ENCODE measurements around the gene DCXR. TPM values are rescaled to one million over a fixed set of nuclear protein-coding genes. Genes with fewer than 3 reads are reported as not detected.

Gene DCXR
- total and polyA plus RNA-seq, 2 donors, result 71.2 to 101 TPM

DNA sequence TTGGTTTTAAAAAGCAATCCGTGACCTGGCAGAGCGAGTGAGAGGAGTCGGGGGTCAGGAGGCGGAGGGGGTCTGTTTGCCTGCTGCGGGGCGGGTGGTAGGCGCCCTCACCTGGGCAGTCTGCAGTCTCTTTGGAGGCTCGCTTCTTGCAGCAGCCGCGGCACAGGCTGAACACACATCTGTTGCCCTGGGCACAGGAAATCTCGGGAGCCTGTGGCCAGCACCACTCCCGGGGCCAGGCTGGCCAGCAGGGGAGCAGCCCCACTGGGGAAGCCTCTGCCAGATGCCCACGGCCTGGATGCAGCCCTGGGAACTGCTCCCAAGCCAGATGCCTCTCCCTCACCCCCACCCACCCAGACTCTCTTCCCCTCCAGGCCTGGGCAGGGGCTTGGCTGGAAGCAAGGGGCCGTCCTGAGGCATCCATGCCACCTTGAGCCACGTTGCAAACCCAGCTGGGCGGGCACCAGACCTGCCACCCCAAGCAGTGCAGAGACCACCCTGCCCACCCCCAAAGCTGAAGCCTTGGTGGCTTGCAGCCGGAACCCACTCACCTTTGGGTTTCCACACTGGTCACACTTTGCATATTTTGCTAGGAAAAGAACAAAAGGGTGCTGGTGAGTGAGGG lies 20.8 kb upstream of the DCXR start:
- Histone ChIP-seq H3K4me3 (ENCODE audit: low read length in 2 of 2) (no peak overlapping the region), H3K27me3 (ENCODE audit: control insufficient read depth in 2 of 2, insufficient read depth in 1 of 2, low read length in 1 of 2) (no peaks in the 10 kb centered on the region), H3K27ac (ENCODE audit: low read depth in 1 of 2, low read length in 1 of 2) (no peak overlapping the region), H3K36me3 (ENCODE audit: control insufficient read depth in 2 of 2, insufficient read depth in 2 of 2, low read length in 1 of 2) (peaks cover 94 to 99% of the 10 kb centered on the region in 2 donors), H3K9me3 (ENCODE audit: control insufficient read depth in 2 of 2, insufficient read depth in 1 of 2, low read length in 1 of 2) (no peaks in the 10 kb centered on the region), H3K4me1 (ENCODE audit: control insufficient read depth in 2 of 2, insufficient read depth in 2 of 2, low read length in 2 of 2) (peaks cover 0 to 2% of the 10 kb centered on the region in 2 donors)
- DNase-seq (ENCODE audit: low read depth in 6 of 9, low spot score in 9 of 9), result no peak
- 94% methylated on average over 17 of the region's 17 CpGs for WGBS

GRCh38 chr17:82056729-82057621 lies 19.5 kb upstream of the DCXR start:
- 96% methylated on average over 29 of the region's 29 CpGs for WGBS
- H3K4me1 ChIP-seq (ENCODE audit: control insufficient read depth in 2 of 2, insufficient read depth in 2 of 2, low read length in 2 of 2), result peaks cover 10 to 14% of the 10 kb centered on the region in 2 donors
- no peaks in the 10 kb centered on the region for H3K27me3 ChIP-seq (ENCODE audit: control insufficient read depth in 2 of 2, insufficient read depth in 1 of 2, low read length in 1 of 2)
- peaks cover 81 to 86% of the 10 kb centered on the region in 2 donors for H3K36me3 ChIP-seq (ENCODE audit: control insufficient read depth in 2 of 2, insufficient read depth in 2 of 2, low read length in 1 of 2)
- no peak overlapping the region for H3K27ac ChIP-seq (ENCODE audit: low read depth in 1 of 2, low read length in 1 of 2)
- no peak overlapping the region for H3K4me3 ChIP-seq (ENCODE audit: low read length in 2 of 2)
- H3K9me3 ChIP-seq (ENCODE audit: control insufficient read depth in 2 of 2, insufficient read depth in 1 of 2, low read length in 1 of 2), result no peaks in the 10 kb centered on the region
- no peak for DNase-seq (ENCODE audit: low read depth in 6 of 9, low spot score in 9 of 9)

DNA sequence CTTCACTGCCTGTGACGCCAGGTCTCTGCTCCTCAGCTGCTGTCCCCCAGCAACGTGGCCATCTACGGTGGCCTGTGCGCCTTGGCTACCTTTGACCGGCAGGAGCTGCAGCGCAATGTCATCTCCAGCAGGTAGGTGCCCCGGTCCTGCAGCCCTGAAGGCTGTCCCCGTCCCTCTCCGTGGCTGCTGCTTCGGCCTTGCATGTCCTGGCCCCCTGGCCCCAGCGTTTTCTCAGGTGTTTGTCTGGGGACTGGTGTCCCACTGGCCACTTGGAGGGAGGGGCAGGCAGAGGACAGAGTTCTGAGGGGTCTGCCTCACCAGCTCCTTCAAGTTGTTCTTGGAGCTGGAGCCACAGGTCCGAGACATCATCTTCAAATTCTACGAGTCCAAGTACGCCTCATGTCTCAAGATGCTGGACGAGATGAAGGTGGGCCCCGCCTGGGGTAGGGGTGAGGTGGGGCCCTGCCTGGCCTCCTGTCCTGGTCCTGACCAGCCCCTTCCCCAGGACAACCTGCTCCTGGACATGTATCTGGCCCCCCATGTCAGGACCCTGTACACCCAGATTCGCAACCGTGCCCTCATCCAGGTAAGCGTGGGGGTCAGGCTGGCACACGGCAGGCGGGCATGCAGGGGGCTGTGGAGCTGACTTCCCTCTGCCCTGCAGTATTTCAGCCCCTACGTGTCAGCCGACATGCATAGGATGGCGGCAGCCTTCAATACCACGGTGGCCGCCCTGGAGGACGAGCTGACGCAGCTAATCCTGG lies 18.6 kb upstream of the DCXR start:
- DNase-seq (ENCODE audit: low read depth in 6 of 9, low spot score in 9 of 9), result no peak
- Histone ChIP-seq H3K27me3 (ENCODE audit: control insufficient read depth in 2 of 2, insufficient read depth in 1 of 2, low read length in 1 of 2) (no peaks in the 10 kb centered on the region), H3K4me3 (ENCODE audit: low read length in 2 of 2) (no peak overlapping the region), H3K36me3 (ENCODE audit: control insufficient read depth in 2 of 2, insufficient read depth in 2 of 2, low read length in 1 of 2) (peaks cover 74 to 79% of the 10 kb centered on the region in 2 donors), H3K4me1 (ENCODE audit: control insufficient read depth in 2 of 2, insufficient read depth in 2 of 2, low read length in 2 of 2) (peaks cover 11 to 14% of the 10 kb centered on the region in 2 donors), H3K9me3 (ENCODE audit: control insufficient read depth in 2 of 2, insufficient read depth in 1 of 2, low read length in 1 of 2) (no peaks in the 10 kb centered on the region), H3K27ac (ENCODE audit: low read depth in 1 of 2, low read length in 1 of 2) (no peak overlapping the region)
- WGBS, result 97% methylated on average over 28 of the region's 28 CpGs

- peaks cover 16 to 22% of the 10 kb centered on the region in 2 donors for H3K4me1 ChIP-seq (ENCODE audit: control insufficient read depth in 2 of 2, insufficient read depth in 2 of 2, low read length in 2 of 2)
- no peak overlapping the region for H3K27ac ChIP-seq (ENCODE audit: low read depth in 1 of 2, low read length in 1 of 2)
- H3K9me3 ChIP-seq (ENCODE audit: control insufficient read depth in 2 of 2, insufficient read depth in 1 of 2, low read length in 1 of 2), result no peaks in the 10 kb centered on the region
- no peaks in the 10 kb centered on the region for H3K27me3 ChIP-seq (ENCODE audit: control insufficient read depth in 2 of 2, insufficient read depth in 1 of 2, low read length in 1 of 2)
- 95% methylated on average over 26 of the region's 26 CpGs for whole genome bisulfite sequencing
- H3K4me3 ChIP-seq (ENCODE audit: low read length in 2 of 2), result no peak overlapping the region
- H3K36me3 ChIP-seq (ENCODE audit: control insufficient read depth in 2 of 2, insufficient read depth in 2 of 2, low read length in 1 of 2), result peaks cover 66 to 70% of the 10 kb centered on the region in 2 donors
- no peak for DNase-seq (ENCODE audit: low read depth in 6 of 9, low spot score in 9 of 9)
Measured at GRCh38 chr17:82055023-82055964, 17.8 kb upstream of the DCXR start.

- no peak for DNase-seq (ENCODE audit: low read depth in 6 of 9, low spot score in 9 of 9)
- 98% methylated on average over 38 of the region's 38 CpGs for WGBS
- Histone ChIP-seq H3K27ac (ENCODE audit: low read depth in 1 of 2, low read length in 1 of 2) (no peak overlapping the region), H3K4me1 (ENCODE audit: control insufficient read depth in 2 of 2, insufficient read depth in 2 of 2, low read length in 2 of 2) (peaks cover 16 to 22% of the 10 kb centered on the region in 2 donors), H3K4me3 (ENCODE audit: low read length in 2 of 2) (no peak overlapping the region), H3K36me3 (ENCODE audit: control insufficient read depth in 2 of 2, insufficient read depth in 2 of 2, low read length in 1 of 2) (peaks cover 61 to 67% of the 10 kb centered on the region in 2 donors), H3K9me3 (ENCODE audit: control insufficient read depth in 2 of 2, insufficient read depth in 1 of 2, low read length in 1 of 2) (no peaks in the 10 kb centered on the region), H3K27me3 (ENCODE audit: control insufficient read depth in 2 of 2, insufficient read depth in 1 of 2, low read length in 1 of 2) (no peaks in the 10 kb centered on the region)
Measured at GRCh38 chr17:82054351-82055022, 17.0 kb upstream of the DCXR start.

DNA sequence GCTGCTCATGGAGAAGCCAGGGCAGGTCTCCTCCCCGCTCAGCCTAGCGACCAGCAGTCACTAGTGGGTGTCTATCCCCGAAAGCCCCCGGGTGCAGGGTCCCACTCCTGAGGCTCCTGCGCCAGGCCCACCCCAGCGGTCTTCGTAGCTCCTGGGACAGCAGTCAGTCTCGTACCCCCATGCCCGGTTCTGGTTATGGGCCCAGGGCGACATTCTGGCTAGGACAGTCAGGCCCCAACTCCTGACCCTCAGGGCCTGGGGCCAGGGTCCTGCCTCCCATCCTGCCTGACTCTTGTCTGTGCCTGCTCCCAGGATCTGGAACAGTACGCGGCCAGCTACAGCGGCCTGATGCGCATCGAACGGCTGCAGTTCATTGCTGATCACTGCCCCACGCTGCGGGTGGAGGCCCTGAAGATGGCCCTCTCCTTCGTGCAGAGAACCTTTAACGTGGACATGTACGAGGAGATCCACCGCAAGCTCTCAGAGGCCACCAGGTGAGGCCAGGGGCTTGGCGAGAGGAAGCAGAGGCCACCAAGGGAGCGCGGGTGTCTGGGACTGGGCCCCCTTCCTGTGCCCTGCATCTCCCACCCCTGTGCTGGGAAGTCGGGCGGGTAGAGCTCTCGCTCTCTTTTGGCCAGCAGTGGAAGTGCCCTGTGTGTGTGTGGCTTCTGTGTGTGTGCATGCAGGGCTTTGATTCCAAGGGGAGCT lies 16.2 kb upstream of the DCXR start:
- H3K4me3 ChIP-seq (ENCODE audit: low read length in 2 of 2), result no peak overlapping the region

GRCh38 chr17:82053130-82053529 lies 15.6 kb upstream of the DCXR start:
- Histone ChIP-seq H3K27ac (ENCODE audit: low read depth in 1 of 2, low read length in 1 of 2) (no peak overlapping the region), H3K9me3 (ENCODE audit: control insufficient read depth in 2 of 2, insufficient read depth in 1 of 2, low read length in 1 of 2) (no peaks in the 10 kb centered on the region), H3K4me1 (ENCODE audit: control insufficient read depth in 2 of 2, insufficient read depth in 2 of 2, low read length in 2 of 2) (peaks cover 16 to 22% of the 10 kb centered on the region in 2 donors), H3K4me3 (ENCODE audit: low read length in 2 of 2) (no peak overlapping the region), H3K27me3 (ENCODE audit: control insufficient read depth in 2 of 2, insufficient read depth in 1 of 2, low read length in 1 of 2) (no peaks in the 10 kb centered on the region), H3K36me3 (ENCODE audit: control insufficient read depth in 2 of 2, insufficient read depth in 2 of 2, low read length in 1 of 2) (peaks cover 53 to 61% of the 10 kb centered on the region in 2 donors)
- DNase-seq (ENCODE audit: low read depth in 6 of 9, low spot score in 9 of 9), result no peak
- 97% methylated on average over 19 of the region's 19 CpGs for WGBS

More for the DNA sequence above, 16.2 kb upstream of the DCXR start:
- peaks cover 16 to 22% of the 10 kb centered on the region in 2 donors for H3K4me1 ChIP-seq (ENCODE audit: control insufficient read depth in 2 of 2, insufficient read depth in 2 of 2, low read length in 2 of 2)
- WGBS, result 98% methylated on average over 28 of the region's 28 CpGs
- no peak overlapping the region for H3K27ac ChIP-seq (ENCODE audit: low read depth in 1 of 2, low read length in 1 of 2)
- DNase-seq (ENCODE audit: low read depth in 6 of 9, low spot score in 9 of 9), result no peak
- H3K27me3 ChIP-seq (ENCODE audit: control insufficient read depth in 2 of 2, insufficient read depth in 1 of 2, low read length in 1 of 2), result no peaks in the 10 kb centered on the region
- no peaks in the 10 kb centered on the region for H3K9me3 ChIP-seq (ENCODE audit: control insufficient read depth in 2 of 2, insufficient read depth in 1 of 2, low read length in 1 of 2)
- H3K36me3 ChIP-seq (ENCODE audit: control insufficient read depth in 2 of 2, insufficient read depth in 2 of 2, low read length in 1 of 2), result peaks cover 57 to 61% of the 10 kb centered on the region in 2 donors
